CD4-positive, alpha-beta T cell treated with Interleukin-12 subunit alpha and Interleukin-12 subunit beta, for 1 hour (primary cell): Measurements from ENCODE around the gene KCNQ2.

Experiments
- DNase-seq: peaks from one replicate; pipeline ENCODE4 v3.0.0-alpha.2; 2020

The KCNQ2 gene

DNA sequence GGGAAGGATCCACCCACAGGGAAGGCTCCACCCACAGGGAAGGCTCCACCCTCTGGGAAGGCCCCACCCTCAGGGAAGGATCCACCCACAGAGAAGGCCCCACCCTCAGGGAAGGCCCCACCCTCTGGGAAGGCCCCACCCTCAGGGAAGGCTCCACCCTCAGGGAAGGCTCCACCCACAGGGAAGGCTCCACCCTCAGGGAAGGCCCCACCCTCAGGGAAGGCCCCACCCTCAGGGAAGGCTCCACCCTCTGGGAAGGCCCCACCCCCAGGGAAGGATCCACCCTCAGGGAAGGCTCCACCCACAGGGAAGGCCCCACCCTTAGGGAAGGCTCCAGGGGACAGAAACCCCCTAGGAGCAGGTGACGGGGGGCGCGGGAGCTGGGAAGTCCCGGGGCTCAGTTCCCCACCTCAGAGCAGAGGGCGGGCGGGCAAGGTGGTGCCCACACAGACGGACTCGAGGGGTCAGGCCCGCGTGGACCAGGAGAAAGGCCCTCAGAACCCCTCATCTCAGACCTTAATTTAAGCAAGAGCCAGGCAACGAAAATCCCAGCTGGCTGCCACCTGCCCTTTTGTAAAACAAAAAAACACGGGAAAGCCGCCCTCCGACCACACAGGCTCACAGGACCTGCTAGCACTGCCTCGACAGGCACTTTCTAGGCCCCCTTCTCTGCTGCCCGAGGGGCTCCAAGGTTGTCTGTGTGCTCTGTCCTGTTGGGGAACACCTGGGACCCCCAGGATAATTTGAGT lies 39.7 kb downstream of the KCNQ2 start:
- no peak for DNase-seq

- no peak for DNase-seq
Measured at GRCh38 chr20:63431944-63432343, 40.5 kb downstream of the KCNQ2 start.

DNA sequence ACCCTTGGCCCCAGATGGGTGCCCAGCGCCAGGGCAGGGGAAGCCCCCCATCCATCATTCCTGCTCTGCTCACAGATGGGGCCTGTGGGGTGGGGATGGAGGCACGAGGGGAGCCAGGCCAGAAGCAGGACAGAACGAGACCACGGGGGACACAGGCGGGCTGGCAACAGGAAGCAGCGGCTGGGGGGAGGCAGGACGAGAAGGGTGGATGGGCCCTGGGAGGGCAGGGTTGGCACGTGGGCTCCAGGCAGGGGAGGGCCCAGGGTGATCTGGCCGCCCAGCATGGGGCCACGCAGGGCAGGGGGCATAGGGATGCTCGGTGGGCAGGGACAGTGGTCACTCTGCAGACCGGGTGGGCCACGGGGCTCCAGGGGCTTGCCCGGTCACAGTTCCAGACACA lies 41.6 kb downstream of the KCNQ2 start:
- no peak for DNase-seq

DNA sequence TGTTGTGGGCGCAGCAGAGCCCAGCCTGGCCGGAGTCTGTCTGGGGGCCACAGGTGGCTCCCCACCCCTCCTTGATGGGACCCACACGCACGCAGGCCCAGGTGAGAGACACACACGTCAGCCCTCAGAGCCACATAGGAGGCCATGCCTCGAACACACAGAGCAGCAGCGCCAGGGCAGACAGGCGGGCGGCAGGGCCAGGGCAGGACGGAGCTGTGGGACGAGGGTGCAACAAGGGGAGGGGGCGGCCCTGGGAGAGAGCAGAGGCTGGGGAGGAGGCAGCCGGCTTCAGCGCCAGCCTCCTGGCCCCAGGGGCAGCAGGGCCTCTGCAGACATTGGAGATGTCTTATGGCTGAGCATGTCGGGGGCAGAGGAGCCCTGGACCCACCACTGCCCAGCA lies 42.5 kb downstream of the KCNQ2 start:
- no peak for DNase-seq

GRCh38 chr20:63428906-63429575 lies 43.4 kb downstream of the KCNQ2 start:
- DNase-seq: no peak

GRCh38 chr20:63427724-63428330 lies 44.6 kb downstream of the KCNQ2 start:
- DNase-seq: no peak

GRCh38 chr20:63427206-63427605 lies 45.2 kb downstream of the KCNQ2 start:
- no peak for DNase-seq

GRCh38 chr20:63425846-63426485 lies 46.5 kb downstream of the KCNQ2 start:
- DNase-seq: no peak

GRCh38 chr20:63424613-63425012 lies 47.8 kb downstream of the KCNQ2 start:
- DNase-seq: no peak

- DNase-seq: no peak
Measured at GRCh38 chr20:63423751-63424150, 48.7 kb downstream of the KCNQ2 start.

DNA sequence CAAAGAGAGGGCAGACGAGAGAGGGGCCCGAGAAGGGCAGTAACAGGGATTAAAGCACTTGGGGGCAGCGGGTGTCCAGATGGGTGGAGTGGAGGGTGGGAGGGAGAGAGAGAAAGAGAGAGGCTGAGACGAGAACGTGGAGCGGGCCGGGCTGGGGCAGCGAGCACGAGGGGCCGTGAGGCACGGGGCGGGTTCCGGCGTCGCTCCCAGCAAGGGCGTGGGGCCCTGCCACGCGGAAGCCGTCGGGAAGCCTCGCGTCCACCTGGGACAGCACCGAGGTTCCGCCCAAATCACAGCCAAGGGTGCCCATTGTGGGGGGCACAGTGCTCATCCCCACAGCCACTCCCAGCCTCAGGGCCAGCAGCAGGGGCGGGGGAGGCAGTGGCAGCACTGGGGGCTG lies 49.8 kb downstream of the KCNQ2 start:
- no peak for DNase-seq

- DNase-seq: no peak
Measured at GRCh38 chr20:63421913-63422312, 50.5 kb downstream of the KCNQ2 start.

DNA sequence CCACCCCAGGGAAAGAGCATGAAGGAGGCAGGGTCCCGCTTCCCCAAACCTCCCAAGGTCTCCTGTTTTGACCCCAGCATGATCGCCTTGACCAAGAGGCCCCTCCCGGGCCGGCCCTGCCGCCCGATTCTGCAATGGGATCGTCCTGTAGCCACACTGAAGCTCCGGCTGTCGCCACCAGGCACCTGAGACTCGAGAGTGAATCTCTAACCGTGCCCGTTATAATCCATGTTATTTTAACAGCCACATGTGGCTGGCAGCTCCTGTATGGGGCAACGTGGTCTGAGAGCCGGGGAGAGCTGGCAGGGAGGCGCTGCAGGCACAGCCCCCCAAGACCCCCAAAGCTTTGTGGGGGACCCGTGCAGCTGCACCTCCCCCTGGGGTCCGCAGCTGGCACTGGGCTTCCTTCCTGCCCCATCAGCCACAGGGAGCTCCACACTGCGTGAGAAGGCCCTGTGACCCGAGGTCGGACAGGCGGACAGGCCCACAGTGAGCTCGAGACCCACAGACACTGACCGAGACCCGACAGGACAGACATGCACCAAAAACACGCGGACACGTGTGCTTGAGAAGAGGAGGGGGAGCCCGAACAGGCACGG lies 51.3 kb downstream of the KCNQ2 start:
- no peak for DNase-seq

- no peak for DNase-seq
Measured at GRCh38 chr20:63420359-63421093, 51.9 kb downstream of the KCNQ2 start.

DNA sequence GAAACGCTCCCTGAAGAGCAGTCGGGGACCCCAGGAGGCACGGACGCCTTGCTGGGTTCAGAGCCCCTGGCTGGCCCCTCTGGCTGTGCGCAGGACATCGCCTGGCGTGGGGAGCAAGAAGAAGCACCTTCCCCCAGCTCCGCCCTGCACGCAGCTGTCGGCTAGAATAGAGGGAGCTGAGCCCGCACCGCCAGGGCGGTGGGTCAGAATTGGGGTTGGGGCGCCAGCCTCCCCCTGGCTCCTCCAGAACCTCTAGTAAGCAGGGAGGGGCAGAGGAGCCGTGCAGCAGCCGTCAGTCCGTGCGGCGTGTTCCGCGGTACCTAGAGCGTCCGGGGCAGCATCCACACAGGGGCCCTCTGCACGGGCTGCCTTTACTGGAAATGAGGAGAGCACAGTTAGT lies 53.2 kb downstream of the KCNQ2 start:
- no peak for DNase-seq

- no peak for DNase-seq
Measured at GRCh38 chr20:63418617-63419016, 53.8 kb downstream of the KCNQ2 start.

DNA sequence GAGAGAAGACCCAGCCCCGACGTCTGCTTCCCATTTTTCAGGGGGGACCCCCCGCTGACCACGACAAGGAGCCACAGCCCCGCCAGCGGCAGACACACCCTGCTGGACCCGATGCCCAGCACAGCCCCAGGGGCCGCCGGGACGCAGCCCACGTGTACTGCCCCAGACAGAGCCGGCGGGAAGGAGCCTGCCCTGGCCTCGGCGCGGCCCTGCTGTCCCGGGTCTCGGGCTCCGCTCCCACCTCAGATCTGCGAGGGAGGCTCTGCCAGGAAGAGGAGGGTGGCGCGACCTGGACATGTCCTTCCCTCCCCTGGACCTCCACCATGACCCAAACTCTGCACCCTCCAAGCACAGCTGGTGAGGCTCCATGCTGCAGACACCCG lies 54.7 kb downstream of the KCNQ2 start:
- no peak for DNase-seq

GRCh38 chr20:63417097-63417737 lies 55.2 kb downstream of the KCNQ2 start:
- DNase-seq: no peak

DNA sequence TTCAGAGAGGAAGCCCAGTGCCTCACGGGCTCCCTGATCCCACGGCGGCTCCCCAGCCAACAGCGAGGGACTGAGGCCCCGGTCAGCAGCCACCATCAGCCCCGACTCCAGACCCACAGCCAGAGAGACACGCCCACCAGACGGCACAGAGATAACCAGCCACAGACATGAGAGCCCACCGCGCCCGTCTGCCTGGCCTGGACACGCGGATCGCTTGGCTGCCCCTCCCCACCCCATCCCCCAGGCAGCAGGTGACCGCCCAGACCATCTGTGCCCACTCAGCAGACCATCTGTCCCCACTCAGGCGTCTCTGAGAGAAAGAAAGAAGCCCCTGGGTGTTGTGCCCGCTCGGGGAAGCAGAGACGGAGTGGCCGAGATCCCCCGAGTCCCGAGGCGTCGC lies 55.8 kb downstream of the KCNQ2 start:
- DNase-seq: no peak

DNA sequence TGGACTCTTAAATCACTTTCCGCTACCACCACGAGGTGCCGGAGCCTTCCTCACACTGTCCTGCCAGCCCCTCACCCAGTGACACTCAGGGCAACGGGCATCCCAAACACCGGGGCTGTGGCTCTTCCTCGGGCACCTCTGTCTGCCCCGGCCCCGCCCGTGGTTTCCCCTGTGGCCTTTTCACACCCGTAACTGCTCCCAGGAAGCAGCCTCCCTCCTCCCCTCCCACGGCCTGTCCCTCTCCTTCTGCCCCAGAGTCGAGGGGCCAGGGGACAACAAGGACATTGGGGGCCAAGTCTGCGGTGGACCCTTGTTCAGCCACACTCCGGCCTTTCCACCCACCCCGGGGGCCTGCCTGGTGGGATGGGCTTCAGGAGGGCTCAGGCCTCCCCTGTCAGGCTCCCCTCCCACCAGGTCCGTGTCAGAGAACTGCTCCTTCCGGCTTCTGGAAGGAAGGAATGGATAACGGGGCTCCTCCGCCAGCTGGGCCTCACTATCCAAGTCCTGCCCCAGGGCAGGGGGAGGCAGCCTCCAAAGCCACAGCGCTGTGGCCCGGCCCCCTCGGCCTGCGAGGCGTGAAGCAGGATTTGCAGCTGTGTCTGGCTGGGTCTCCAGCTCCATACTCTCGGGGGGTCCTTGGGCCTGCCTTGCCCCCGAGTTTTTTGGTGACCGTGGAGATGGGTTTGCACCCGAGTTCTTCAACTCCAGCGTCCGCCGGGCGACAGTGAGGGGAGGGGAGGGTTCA lies 56.6 kb downstream of the KCNQ2 start:
- no peak for DNase-seq

- DNase-seq: no peak
Measured at GRCh38 chr20:63414720-63415430, 57.6 kb downstream of the KCNQ2 start.
